GM12878 (cell line): ENCODE data around the gene MPZL1.

Experiments used
- EZH2 ChIP-seq: IDR thresholded peaks from 2 replicates; pipeline ENCODE4 v1.6.1; 2012; ENCODE audit warnings: low read depth, mild to moderate bottlenecking, control low read depth, inconsistent platforms, low read length, borderline replicate concordance; ENCODE audit not compliant: control insufficient read depth
- HDAC6 ChIP-seq: fragments of 200-600 bp; sonication (generic); IDR thresholded peaks from one replicate; pipeline ENCODE4 v1.8.0; 2017; ENCODE audit warnings: antibody characterized with exemption; ENCODE audit not compliant: unreplicated experiment
- POLR2A ChIP-seq: IDR thresholded peaks from 2 replicates; pipeline ENCODE4 v1.6.1; 2011; ENCODE audit warnings: low read depth, mild to moderate bottlenecking, low read length
- ZNF217 ChIP-seq: fragments of 450-650 bp; IDR thresholded peaks from 2 replicates; pipeline ENCODE4 v1.6.1; 2017; ENCODE audit warnings: antibody characterized with exemption, mild to moderate bottlenecking
- TF ChIP-seq, protein P1 (sequence below), 3 experiments: IDR thresholded peaks in 2 of 3; conservative IDR thresholded peaks in 1 of 3; 2 replicates each; pipeline ENCODE4 v1.5.1; 2011; ENCODE audit warnings: low read depth in 3 of 3, low read length in 3 of 3, mild to moderate bottlenecking in 3 of 3, control low read depth in 2 of 3, moderate library complexity in 2 of 3, inconsistent platforms in 1 of 3, mixed read lengths in 1 of 3; ENCODE audit not compliant: control insufficient read depth in 2 of 3, insufficient read depth in 1 of 3; ENCODE audit errors: extremely low read depth in 1 of 3

DNA sequence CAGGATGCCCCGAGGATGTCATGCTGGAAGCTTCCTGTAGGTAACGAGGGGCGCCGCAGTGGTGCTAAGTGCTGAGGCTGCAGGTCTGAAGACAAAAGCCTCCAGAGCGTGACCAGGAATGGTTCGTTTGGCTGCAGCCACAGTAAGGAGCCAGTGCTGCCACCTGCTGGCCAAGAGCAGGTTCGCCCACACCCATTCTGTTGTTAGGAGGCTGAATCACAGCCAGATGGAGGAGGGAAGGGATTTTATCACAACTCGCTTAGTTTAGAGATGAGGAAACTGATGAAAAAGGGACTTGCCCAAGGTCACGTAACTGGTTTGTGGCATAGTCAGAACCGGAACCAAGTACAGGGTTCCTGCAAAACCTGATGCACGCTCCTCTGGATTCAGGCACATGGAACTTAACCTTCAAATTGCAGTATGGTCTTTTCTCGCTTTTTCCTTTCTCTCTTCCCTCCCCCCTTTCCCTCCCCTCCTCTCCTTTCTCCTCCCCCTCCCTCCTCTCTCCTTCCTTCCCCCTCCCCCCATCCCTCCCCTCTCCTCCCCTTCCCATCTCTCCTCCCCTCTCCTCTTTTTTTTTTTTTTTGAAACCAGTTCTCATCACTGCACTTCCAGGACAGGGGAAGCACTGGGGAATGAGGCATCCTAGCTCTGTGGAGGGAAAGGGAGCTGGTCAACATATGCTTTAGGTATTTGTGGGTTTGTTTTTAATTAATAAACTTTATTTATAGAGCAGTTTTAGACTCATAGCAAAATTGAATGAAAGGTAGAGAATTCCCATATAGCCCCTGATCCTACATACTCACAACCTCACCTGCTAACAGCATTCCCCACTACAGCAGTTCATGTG lies 81.8 kb downstream of the MPZL1 start:
- TF ChIP-seq, protein P1, sequence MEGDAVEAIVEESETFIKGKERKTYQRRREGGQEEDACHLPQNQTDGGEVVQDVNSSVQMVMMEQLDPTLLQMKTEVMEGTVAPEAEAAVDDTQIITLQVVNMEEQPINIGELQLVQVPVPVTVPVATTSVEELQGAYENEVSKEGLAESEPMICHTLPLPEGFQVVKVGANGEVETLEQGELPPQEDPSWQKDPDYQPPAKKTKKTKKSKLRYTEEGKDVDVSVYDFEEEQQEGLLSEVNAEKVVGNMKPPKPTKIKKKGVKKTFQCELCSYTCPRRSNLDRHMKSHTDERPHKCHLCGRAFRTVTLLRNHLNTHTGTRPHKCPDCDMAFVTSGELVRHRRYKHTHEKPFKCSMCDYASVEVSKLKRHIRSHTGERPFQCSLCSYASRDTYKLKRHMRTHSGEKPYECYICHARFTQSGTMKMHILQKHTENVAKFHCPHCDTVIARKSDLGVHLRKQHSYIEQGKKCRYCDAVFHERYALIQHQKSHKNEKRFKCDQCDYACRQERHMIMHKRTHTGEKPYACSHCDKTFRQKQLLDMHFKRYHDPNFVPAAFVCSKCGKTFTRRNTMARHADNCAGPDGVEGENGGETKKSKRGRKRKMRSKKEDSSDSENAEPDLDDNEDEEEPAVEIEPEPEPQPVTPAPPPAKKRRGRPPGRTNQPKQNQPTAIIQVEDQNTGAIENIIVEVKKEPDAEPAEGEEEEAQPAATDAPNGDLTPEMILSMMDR (IDR thresholded peaks at IDR 0.05 in 2 of 3, conservative IDR thresholded peaks at IDR 0.05 in 1 of 3; ENCODE audit: control insufficient read depth in 2 of 3, extremely low read depth in 1 of 3, insufficient read depth in 1 of 3, low read depth in 3 of 3, low read length in 3 of 3) = peak; percentile 95 to 100 (median 95); a peak in 5 of 6 replicates
- TF ChIP-seq ZNF217 = no peak
- no peak for TF ChIP-seq EZH2
- no peak for TF ChIP-seq POLR2A
- no peak for TF ChIP-seq HDAC6
